ENCODE data around the gene HEXA.

HEXA gene

DNA sequence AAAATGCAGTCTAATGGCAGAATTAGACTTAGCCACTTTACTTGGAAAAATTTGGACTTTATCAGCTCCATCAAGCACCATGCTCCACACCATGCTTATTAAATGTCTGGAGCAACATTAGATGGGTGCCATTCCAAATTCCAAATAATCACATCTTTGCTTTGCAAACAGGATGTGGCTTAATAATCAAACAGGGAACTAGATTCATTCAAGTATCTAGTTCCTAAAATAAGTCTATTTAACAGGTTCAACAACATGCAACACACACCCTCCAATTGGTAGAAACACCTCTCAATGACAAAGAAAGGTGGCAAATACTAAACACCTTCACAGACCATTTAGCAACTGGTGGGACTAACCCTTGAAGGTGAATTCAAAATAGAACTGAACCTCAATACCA is 3.5 kb downstream of the HEXA start:
- DNase-seq: no peak

GRCh38 chr15:72369964-72370363 is 5.8 kb downstream of the HEXA start:
- no peak for DNase-seq

- no peak for DNase-seq
Measured at GRCh38 chr15:72368899-72369298, 6.9 kb downstream of the HEXA start.

GRCh38 chr15:72368325-72368724 is 7.5 kb downstream of the HEXA start:
- no peak for DNase-seq

GRCh38 chr15:72365844-72366243 is 10.0 kb downstream of the HEXA start:
- no peak for DNase-seq

DNA sequence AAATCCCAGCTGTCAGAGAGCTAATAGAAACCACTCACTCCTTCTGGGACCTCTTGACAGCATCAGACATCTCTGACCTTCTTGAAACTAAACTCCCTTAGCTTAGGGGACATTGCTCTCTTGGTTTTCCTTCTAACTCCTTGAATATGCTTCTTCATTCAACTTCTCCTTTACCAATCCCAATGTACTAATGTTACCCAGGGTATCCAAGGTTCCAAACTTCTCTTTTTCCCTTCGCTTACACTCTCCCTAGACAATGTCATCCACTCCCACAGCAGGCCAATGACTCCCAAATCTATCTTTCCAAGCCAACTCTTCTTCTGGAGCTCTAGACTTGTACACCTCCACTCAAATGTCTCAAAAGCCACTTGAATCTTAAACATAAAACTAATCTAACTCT is 14.6 kb downstream of the HEXA start:
- DNase-seq: no peak

DNA sequence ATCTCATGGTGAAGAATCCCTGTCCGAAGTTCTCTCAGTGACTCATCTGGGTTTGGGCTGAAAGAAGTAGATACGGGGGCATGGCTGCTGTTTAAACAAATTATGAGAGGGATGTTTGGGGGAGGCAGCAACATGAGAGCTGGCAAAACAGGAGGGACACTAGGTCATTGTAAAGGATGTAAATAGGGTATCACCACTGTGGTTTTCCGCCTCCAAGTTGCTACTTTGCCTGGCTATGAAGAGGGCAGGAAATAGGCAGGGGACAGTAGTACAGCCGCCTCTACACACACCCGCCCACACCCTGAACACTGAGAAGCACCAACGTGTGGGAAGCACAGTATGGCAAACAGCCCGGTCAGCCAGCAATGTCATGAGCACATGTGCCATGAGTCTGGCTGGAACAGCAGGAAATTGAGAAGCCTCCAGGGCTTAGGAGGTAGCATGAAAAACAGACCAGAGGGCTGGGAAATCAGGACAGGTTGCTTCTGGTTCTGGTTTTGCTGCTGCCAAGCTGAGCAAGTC is 17.1 kb downstream of the HEXA start:
- DNase-seq: peak; percentile 50

DNA sequence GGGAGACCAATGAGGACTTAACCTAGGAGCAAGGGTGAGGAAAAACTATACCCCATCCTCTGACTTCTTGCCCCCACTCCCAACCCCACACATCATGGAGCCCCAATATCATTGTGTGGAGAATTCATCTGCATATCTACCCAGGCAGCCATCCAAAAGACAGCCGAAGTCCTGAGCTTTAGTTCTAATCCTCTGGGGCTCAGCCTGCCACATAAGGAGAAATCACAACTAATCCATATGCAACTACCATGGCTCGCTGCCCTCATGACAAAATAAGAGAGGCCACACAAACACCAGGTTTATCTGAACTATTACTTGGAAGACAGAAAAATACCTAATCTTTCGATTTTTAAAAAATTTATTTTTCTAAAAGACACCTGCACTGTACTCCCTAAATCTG is 17.7 kb downstream of the HEXA start:
- no peak for DNase-seq

- DNase-seq: no peak
Measured at GRCh38 chr15:72354496-72354895, 21.3 kb downstream of the HEXA start.

- DNase-seq: no peak
Measured at GRCh38 chr15:72353266-72353665, 22.5 kb downstream of the HEXA start.

GRCh38 chr15:72345806-72346205 is 30.0 kb downstream of the HEXA start:
- DNase-seq: no peak

GRCh38 chr15:72345280-72345679 is 30.5 kb downstream of the HEXA start:
- no peak for DNase-seq

- DNase-seq: no peak
Measured at GRCh38 chr15:72344602-72345001, 31.2 kb downstream of the HEXA start.

- DNase-seq: no peak
Measured at GRCh38 chr15:72342385-72342784, 33.4 kb downstream of the HEXA start.

DNA sequence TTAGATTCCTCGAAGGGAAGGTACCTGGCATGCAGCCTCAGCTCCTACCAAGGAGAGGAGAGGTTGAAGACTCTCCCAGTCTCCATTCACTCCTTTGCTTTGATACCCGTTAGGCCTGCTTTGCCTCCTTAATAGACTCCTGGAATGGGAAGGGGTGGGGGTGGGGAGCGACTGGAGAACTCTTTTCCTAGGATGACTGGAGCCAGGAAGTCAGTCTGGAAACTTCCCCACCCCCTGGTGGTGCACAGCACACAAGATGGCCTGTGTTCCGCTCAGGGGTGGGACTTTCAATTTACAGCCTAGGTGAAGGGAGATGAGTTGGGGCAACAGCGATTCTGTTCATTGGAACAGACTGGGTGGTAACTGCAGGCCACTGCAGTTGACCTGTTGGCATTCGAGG is 34.5 kb downstream of the HEXA start:
- DNase-seq: no peak

DNA sequence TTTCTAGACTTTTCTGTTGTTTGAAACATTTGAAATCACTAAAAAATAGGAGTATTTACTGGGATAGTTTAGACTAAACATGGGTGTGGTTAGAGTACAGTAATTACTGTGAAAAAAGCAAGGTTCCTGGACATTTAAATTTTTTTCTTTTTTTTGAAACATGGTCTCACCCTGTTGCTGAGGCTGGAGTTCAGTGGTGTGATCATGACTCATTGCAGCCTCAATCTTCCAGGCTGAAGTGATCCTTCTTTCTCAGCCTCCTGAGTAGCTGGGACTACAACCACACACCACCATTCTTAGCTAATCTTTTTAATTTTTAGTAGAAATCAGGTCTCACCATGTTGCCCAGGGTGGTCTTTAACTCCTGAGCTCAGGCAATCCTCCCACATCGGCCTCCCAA is 35.4 kb downstream of the HEXA start:
- no peak for DNase-seq

- peak; percentile 94 for DNase-seq
Measured at GRCh38 chr15:72339777-72340177, 36.0 kb downstream of the HEXA start.

DNA sequence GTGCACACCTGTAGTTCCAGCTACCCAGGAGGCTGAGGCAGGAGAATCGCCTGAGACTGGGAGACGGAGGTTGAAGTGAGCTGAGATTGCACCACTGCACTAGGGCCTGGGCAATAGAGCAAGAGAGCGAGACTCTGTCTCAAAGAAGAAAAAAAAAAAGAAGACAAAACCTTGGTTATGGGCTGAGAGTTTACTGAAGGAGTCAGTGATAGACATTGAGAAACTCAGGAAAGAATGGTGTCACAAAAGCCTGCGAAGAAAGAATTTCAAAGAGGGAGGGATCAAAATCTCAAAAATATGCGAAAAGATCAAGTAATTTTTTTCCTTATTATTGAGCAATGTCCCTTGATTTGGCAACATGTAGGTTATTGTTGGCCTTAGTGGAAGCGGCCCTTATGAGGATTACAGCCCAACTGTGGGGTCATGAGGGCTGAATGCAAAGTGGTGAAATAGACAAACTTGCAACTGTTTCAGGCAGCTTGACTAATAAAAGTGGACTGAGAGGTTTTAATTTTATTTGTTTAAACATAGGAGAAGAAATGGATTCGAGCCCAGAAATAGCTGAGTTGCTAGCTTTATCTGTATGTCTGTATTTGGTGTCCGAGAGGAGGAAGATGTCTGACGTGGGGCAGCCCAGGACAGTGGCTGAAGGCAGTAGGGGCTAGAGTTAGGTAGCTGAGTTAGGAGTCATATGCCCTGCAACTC is 37.0 kb downstream of the HEXA start:
- peak; percentile 60 for DNase-seq

DNA sequence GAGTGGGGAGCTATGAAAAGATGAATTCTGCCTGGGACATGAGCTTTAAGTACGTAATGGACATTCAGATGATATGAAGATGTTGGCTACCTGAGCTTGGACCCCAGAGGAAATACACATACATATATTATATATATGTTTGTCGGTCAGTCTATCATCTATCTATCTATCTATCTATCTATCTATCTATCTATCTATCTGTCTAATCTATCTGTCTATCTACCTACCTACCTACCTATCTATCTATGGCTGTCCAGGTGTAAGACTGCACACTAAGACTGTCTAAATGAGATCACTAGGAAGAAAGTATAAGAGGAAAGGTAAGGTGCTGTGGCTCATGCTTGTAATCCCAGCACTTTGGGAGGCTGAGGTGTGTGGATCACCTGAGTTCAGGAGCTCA is 37.7 kb downstream of the HEXA start:
- DNase-seq: no peak

GRCh38 chr15:72334842-72335241 is 41.0 kb downstream of the HEXA start:
- no peak for DNase-seq

GRCh38 chr15:72331021-72331420 is 44.8 kb downstream of the HEXA start:
- DNase-seq: no peak

- DNase-seq: no peak
Measured at GRCh38 chr15:72323752-72324151, 52.1 kb downstream of the HEXA start.

- peak; percentile 73 for DNase-seq
Measured at GRCh38 chr15:72319985-72320671, 55.7 kb downstream of the HEXA start, which contains the start of gene CELF6. Gene CELF6, minus strand, starts transcription at chr15:72320157. Its CDS starts 283 bp downstream, at chr15:72319874.

- DNase-seq: peak; percentile 47
Measured at GRCh38 chr15:72319360-72319984, 56.3 kb downstream of the HEXA start.

Measured in fibroblast of skin of right quadriceps (primary cell).